GM21528 (cell line): Measurements from ENCODE around the gene TMEM181.
"Not testable (repeated sequence)": the region's sequence is repeated elsewhere in the genome, so short reads cannot be mapped to it uniquely, and the experiment has no call there.

Experiments used
- ATAC-seq: cut with Tn5 transposase; IDR thresholded peaks from one replicate; pipeline ENCODE4 v1.9.1; 2021; ENCODE audit warnings: mild to moderate bottlenecking, moderate library complexity; ENCODE audit not compliant: unreplicated experiment, low FRiP score

TMEM181 gene

GRCh38 chr6:158559895-158560835 lies at the start of gene TMEM181:
TSS of gene TMEM181 (plus strand) at chr6:158560091. CDS start at chr6:158560225, 134 bp downstream.
- ATAC-seq, result peak; percentile 86

- ATAC-seq, result no peak
These were observed 47.1 kb upstream of the TMEM181 start for GRCh38 chr6:158512809-158513208.

- no peak for ATAC-seq
These were observed 45.7 kb upstream of the TMEM181 start for GRCh38 chr6:158514176-158514575.

GRCh38 chr6:158514991-158515390 lies 44.9 kb upstream of the TMEM181 start:
- ATAC-seq, result no peak

GRCh38 chr6:158516098-158516497 lies 43.8 kb upstream of the TMEM181 start:
- ATAC-seq, result no peak

DNA sequence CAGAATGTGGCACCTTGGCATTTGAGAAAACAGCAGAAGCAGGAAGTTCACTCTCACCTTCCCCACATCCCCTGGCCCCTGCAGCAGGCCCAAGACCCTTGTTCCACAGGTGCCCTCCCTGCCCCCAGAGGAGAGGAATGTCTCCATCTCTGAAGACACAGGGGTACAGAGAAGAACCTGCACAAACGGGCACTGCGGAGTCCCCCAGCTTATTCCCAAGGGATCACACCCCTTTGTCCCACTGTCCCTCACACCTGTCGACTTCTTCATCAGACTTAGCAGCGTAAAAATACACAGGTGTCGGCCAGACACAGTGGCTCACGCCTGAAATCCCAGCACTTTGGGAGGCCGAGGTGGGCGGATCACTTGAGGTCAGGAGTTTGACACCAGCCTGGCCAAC lies 42.9 kb upstream of the TMEM181 start:
- ATAC-seq, result no peak

DNA sequence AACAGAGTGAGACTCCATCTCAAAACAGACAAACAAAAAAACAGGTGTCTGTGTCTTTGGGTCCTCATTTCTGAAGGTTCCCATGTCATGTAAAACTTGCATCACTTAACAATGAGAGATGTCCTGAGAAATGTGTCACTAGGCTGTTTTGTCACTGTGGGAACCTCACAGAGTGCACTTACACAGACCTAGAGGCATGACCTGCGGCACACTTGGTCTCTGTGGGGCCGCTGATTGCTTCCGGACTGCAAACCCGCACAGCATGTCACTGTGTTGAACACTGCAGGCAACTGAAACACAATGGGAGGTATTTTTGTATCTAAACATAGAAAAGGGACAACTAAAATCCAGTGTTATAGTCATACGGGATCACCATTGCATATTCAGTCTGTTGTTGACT lies 42.3 kb upstream of the TMEM181 start:
- no peak for ATAC-seq

GRCh38 chr6:158518191-158519127 lies 41.4 kb upstream of the TMEM181 start:
- peak; percentile 71 for ATAC-seq

GRCh38 chr6:158519300-158519699 lies 40.6 kb upstream of the TMEM181 start:
- no peak for ATAC-seq

GRCh38 chr6:158519761-158520160 lies 40.1 kb upstream of the TMEM181 start:
- no peak for ATAC-seq

DNA sequence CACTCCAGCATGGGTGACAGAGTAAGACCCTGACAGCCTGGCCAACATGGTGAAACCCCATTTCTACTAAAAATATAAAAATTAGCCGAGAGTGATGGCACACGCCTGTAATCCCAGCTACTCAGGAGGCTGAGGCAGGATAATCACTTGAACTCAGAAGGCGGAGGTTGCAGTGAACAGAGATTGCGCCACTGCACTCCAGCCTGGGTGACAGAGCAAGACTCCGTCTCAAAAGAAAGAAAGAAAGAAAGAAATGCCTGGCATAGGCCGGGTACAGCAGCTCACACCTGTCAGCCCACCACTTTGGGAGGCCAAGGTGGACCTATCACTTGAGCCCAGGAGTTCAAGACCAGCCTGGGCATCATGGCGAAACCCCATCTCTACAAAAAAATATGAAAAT lies 38.9 kb upstream of the TMEM181 start:
- not testable (repeated sequence) for ATAC-seq

DNA sequence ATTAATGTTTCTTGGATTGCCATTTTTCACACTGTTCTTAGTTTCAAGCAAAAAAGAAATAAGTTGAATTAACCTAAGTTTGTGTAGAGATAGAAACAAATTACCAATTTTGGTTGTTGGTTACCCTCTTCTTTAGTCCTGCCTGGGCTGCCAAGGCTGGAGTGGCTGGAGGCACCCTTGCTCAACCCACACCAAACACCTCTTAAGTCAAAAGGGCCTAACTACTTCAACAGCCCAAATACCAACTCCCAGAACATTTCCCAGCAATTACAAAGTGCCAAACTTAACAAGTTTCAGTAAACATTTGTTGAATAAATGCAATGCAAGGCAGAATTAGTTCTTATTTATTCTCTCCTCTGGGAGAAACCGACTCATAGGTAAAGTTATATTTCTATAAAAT lies 38.1 kb upstream of the TMEM181 start:
- ATAC-seq, result no peak

DNA sequence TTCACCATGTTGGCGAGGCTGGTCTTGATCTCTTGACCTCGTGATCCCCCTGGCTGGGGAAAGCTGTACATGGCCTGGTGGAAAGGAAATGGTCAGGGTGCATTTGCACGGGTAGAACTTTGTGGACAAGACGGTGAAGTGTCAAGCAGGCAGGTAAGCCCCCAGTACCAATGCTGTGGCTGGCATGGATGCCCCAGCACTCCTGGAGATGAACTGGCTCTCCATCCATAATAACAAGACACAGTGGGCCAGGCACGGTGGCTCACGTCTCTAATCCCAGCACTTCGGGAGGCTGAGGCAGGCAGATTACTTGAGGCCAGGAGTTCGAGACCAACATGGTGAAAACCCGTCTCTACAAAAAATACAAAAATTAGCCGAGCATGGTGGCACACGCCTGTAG lies 37.3 kb upstream of the TMEM181 start:
- no peak for ATAC-seq

GRCh38 chr6:158524311-158524710 lies 35.6 kb upstream of the TMEM181 start:
- no peak for ATAC-seq

- ATAC-seq, result not testable (repeated sequence)
These were observed 32.0 kb upstream of the TMEM181 start for GRCh38 chr6:158527858-158528257.

- no peak for ATAC-seq
These were observed 31.1 kb upstream of the TMEM181 start for GRCh38 chr6:158528826-158529225.

DNA sequence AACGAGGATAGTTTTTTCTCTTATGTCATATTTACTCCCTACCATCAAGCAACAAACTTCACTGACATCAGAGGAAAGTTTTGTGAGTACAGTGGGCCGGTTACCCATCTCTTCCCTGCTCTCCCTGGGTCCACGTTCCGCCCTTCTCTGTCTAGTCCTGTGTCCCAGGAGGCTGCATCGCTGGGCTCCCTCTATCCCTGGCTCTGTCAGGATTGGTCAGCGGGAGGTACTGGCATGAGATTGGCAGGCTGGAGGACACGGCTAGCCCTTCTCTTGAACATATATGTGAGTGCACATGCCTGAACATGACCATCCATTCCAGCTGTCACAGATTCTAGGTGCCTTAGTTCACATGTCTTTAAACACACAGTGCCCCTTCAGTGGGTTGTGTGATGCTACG lies 30.3 kb upstream of the TMEM181 start:
- ATAC-seq, result no peak

GRCh38 chr6:158531566-158531965 lies 28.3 kb upstream of the TMEM181 start:
- ATAC-seq, result no peak

- no peak for ATAC-seq
These were observed 27.9 kb upstream of the TMEM181 start for GRCh38 chr6:158531970-158532369.

DNA sequence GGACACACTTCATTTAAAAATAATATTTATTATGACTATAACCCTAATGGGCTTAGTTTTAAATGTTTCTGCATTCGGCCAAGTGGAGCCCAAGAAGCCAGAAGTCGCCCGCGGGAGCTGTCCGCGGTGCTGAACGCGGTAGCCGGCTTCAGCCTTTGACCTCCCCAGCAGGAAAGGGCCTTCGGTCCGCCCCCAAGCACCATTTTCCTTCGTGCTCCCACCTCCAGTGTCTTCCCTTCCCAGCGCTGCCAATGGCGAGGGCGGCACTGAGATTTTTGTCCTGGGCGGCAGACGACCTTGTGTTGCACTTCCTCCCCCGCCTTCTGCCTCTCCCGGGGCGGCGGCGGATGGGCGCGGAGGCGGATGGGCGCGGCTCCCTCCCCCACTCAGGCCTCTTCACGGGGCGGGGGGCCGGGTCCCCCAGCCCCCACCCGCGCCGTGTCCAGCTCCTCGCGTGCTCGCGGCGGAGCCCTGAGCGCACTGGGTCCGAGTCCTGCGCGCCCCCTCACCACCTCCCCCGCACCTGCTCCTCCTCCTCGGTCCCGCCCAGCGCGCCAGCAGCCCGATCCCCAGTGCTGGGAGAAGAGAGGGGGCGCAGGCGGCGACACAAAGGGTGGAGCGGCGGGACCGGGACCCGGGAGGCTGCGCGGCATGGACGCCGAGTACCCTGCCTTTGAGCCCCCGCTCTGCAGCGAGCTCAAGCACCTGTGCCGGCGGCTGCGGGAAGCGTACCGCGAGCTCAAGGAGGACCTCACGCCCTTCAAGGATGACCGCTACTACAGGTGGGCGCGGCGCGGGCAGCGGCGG lies 23.6 kb upstream of the TMEM181 start:
- no peak for ATAC-seq
